MM.1S (cell line): ENCODE results near the gene DPP9.

Source experiments
- EZH2 ChIP-seq: fragments of 300-600 bp; sonication (generic); optimal IDR thresholded peaks from 2 replicates; pipeline ENCODE3; 2017; ENCODE audit warnings: low read depth, mild to moderate bottlenecking, antibody characterized with exemption, low read length, mixed read lengths
- EZH2phosphoT487 ChIP-seq: fragments of 300-600 bp; sonication (generic); IDR thresholded peaks from 2 replicates; pipeline ENCODE4 v1.6.1; 2018; ENCODE audit warnings: antibody characterized with exemption, low read length
- TF ChIP-seq, protein P1 (sequence below): fragments of 300-600 bp; sonication (generic); IDR thresholded peaks from 2 replicates; pipeline ENCODE4 v1.5.1; 2016; ENCODE audit warnings: antibody characterized with exemption, low read length, mixed read lengths

DNA sequence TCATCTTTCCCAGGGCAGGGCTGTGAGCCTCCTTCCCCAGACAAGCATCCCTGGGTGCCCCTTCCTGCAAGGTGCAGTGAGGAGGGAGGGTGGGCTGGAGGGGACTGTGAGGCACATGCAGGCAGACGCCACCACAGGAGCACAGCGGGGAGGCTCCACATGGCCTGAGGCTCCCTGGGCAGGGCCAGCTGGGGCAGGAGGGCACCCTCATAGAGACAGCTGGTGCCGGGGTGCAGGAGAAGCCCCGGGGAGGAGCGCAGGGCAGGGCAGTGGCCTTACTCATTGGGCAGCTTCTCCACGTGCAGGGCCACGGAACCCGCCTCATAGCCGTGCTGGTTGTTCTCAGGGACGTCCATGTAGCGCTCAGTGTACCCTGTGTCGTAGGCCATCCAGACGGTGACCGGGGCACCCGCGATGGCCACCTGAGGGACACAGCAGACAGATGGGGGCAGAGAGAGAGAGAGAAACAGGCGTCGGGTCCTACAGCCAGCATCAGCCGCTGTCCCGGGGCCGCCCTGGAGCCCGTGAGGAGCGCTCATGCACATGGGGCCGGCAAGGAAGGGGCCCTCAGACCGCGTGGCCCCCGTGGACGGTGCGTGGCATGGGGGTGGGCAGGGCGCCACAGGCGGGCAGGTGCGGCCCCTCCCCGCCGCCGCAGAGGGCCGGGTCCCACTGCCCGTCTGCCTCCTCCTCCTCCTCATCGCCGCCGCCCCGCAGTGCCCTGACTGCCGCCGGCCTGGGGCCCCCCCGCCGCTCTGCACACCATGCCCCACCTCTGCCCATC lies 41.0 kb downstream of the DPP9 start:
- TF ChIP-seq, protein P1, sequence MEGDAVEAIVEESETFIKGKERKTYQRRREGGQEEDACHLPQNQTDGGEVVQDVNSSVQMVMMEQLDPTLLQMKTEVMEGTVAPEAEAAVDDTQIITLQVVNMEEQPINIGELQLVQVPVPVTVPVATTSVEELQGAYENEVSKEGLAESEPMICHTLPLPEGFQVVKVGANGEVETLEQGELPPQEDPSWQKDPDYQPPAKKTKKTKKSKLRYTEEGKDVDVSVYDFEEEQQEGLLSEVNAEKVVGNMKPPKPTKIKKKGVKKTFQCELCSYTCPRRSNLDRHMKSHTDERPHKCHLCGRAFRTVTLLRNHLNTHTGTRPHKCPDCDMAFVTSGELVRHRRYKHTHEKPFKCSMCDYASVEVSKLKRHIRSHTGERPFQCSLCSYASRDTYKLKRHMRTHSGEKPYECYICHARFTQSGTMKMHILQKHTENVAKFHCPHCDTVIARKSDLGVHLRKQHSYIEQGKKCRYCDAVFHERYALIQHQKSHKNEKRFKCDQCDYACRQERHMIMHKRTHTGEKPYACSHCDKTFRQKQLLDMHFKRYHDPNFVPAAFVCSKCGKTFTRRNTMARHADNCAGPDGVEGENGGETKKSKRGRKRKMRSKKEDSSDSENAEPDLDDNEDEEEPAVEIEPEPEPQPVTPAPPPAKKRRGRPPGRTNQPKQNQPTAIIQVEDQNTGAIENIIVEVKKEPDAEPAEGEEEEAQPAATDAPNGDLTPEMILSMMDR, result no peak
- TF ChIP-seq EZH2, result no peak
- TF ChIP-seq EZH2phosphoT487, result no peak
